Breast epithelium (tissue), 4 donors: ENCODE data around the gene HMGXB3. TPM values are rescaled to one million over a fixed set of nuclear protein-coding genes. Genes with fewer than 3 reads are reported as not detected.

Source experiments
- DNase-seq, 2 donors: peaks; one replicate each; pipeline ENCODE4 v3.0.0-alpha.2; 2019; ENCODE audit warnings: low spot score in 2 of 2
- H3K27ac ChIP-seq, 2 donors: fragments of 200-600 bp; sonication (generic) in 1 of 2; one replicate each; pipeline ENCODE4 v1.5.1; 2016 to 2019; ENCODE audit warnings: mild to moderate bottlenecking in 1 of 2
- H3K27me3 ChIP-seq, 2 donors: fragments of 200-600 bp; sonication (generic) in 1 of 2; one replicate each; pipeline versions ENCODE4 v1.5.1 to v1.6.0; 2017 to 2019; ENCODE audit warnings: control low read depth in 1 of 2, mild to moderate bottlenecking in 1 of 2
- H3K36me3 ChIP-seq: fragments of 200-600 bp; one replicate; pipeline ENCODE4 v1.5.1; 2019
- H3K4me1 ChIP-seq, 2 donors: fragments of 200-600 bp; sonication (generic); one replicate each; pipeline ENCODE4 v1.5.1; 2016 to 2019; ENCODE audit warnings: control low read depth in 1 of 2
- H3K4me3 ChIP-seq, 3 donors: fragments of 200-600 bp; sonication (generic); 1 replicate in 2 of 3; 2 replicates in 1 of 3; pipeline ENCODE4 v1.5.1; 2016 to 2019; ENCODE audit warnings: mild to moderate bottlenecking in 3 of 3, moderate library complexity in 2 of 3
- H3K9me3 ChIP-seq, 2 donors: fragments of 200-600 bp; sonication (generic) in 1 of 2; one replicate each; pipeline ENCODE4 v1.5.1; 2016 to 2019; ENCODE audit warnings: control low read depth in 1 of 2
- CTCF ChIP-seq, 3 donors: fragments of 450-650 bp; IDR thresholded peaks; one replicate each; pipeline ENCODE4 v1.5.1; 2016 to 2017; ENCODE audit warnings: antibody characterized with exemption in 3 of 3, mild to moderate bottlenecking in 3 of 3, moderate library complexity in 3 of 3
- POLR2A ChIP-seq: fragments of 450-650 bp; IDR thresholded peaks from one replicate; pipeline ENCODE4 v1.6.1; 2016; ENCODE audit warnings: antibody characterized with exemption, mild to moderate bottlenecking, moderate library complexity
- POLR2AphosphoS5 ChIP-seq, 3 donors: sonication (generic); formaldehyde crosslinking; IDR thresholded peaks; one replicate each; pipeline ENCODE4 v1.6.1; 2017; ENCODE audit warnings: antibody characterized with exemption in 3 of 3
- intact Hi-C: fragments of 100-400 bp; cut with DNase I; formaldehyde crosslinking; loops from one replicate; pipeline ENCODE4 v1.15.1; 2023; ENCODE audit warnings: low total_unique reads
- total RNA-seq, 3 donors: library from RNA; depleted of rRNA; stranded (reverse); fragments of >200 nt; gene quantifications; one replicate each; pipeline ENCODE4 v1.1.0, GENCODE V29; 2016

Gene HMGXB3
- total RNA-seq, 3 donors from 2014 or later: 35.2 to 80.9 (median 57.7) TPM

GRCh38 chr5:150015415-150015814 is 14.9 kb downstream of the HMGXB3 start:
- Histone ChIP-seq H3K4me1 (no peaks in the 10 kb centered on the region), H3K27ac (no peak overlapping the region), H3K27me3 (no peaks in the 10 kb centered on the region), H3K36me3 (peaks cover 3% of the 10 kb centered on the region), H3K9me3 (no peaks in the 10 kb centered on the region), H3K4me3 (no peak overlapping the region)
- TF ChIP-seq POLR2A (no peak), POLR2AphosphoS5 (IDR thresholded peaks at IDR 0.05) (no peak), CTCF (IDR thresholded peaks at IDR 0.05) (no peak)
- DNase-seq: no peak
- intact Hi-C loops: no loop called here

DNA sequence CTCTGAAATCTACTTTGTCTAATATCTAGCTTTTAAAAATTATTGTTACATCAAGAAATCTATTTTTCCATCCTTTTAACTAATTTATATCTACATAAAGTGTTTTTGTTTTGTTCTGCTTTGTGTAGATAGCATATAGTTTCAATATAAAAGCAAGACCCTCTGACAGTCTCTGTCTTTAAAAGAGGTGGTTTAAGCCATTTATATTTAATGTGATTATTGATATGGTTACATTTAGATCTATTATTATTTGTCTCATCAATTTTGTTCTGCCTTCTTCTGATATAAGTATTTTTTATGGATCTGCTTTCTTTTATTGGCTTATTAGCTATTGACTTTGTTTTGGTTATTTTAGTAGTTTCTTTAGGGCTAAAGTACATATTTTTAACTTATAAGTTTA is 16.0 kb downstream of the HMGXB3 start:
- no peak for TF ChIP-seq POLR2AphosphoS5 (IDR thresholded peaks at IDR 0.05)
- no peak for TF ChIP-seq POLR2A
- TF ChIP-seq CTCF (IDR thresholded peaks at IDR 0.05): no peak
- H3K9me3 ChIP-seq: no peaks in the 10 kb centered on the region
- no peaks in the 10 kb centered on the region for H3K27me3 ChIP-seq
- H3K27ac ChIP-seq: no peak overlapping the region
- intact Hi-C loops: no loop called here
- no peaks in the 10 kb centered on the region for H3K4me1 ChIP-seq
- no peak overlapping the region for H3K4me3 ChIP-seq
- peaks cover 3% of the 10 kb centered on the region for H3K36me3 ChIP-seq
- no peak for DNase-seq

DNA sequence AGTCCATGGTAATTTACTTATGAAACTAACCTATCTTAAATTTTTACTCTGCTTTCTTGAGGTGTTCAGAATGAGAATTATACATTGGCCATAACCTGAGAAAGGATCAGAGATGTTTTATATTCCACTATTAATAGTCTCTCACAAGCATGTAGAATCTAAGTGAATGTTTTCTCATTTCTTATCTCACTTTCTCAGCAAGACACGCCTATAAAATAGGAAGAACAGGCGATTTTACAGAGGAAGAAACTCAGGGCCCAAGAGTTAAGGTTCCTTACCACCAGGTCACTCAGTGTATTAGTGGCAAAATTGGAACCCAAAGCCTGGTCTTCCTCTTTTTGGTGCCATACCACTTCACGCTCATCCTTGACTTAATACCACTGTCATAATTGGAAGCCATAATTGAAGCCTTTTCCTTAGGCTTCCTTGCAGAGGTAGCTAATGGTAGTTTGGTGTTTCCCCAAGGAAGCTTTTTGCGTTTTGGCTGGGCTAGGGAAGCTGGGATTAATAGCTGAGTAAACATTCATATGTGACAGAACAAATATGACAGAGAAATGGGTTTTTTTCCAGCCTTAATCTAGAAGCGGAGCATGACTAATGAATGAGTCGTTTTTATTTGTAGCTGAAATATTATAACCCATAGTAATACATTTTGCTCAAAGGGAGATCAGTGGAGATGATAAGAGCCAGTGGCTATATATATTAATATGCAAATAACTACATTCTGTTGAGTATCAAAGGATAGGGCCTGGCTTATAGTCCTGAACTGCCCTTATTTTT is 16.9 kb downstream of the HMGXB3 start:
- intact Hi-C loops: no loop called here
- H3K36me3 ChIP-seq: peaks cover 3% of the 10 kb centered on the region
- H3K4me3 ChIP-seq: no peak overlapping the region
- no peaks in the 10 kb centered on the region for H3K27me3 ChIP-seq
- no peak for DNase-seq
- H3K9me3 ChIP-seq: no peaks in the 10 kb centered on the region
- TF ChIP-seq CTCF (IDR thresholded peaks at IDR 0.05) (no peak), POLR2A (no peak), POLR2AphosphoS5 (IDR thresholded peaks at IDR 0.05) (no peak)
- H3K4me1 ChIP-seq: no peaks in the 10 kb centered on the region
- peak overlapping the region in 1 of 2 donors; percentile 45 for H3K27ac ChIP-seq

DNA sequence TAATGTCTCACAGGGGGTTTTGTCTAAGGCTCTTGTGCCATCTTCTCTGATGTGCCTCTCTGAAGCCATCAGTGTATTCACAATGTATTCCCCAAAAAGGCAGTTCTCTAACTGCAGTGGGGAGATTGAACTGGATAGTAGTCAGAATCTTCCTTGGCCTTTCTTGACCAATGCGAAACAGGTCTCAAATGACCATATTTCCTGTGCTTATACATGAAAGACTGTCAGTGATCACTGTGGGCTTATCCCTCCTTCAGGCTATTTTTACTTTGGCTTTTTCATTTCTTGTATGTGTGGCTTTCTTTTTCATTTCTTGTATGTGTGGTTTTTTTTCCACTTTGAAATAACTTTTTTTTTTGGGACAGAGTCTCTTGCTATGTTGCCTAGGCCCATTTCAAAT is 19.7 kb downstream of the HMGXB3 start:
- no peak for DNase-seq
- Histone ChIP-seq H3K36me3 (peaks cover under 1% of the 10 kb centered on the region), H3K27me3 (no peaks in the 10 kb centered on the region), H3K4me1 (peaks cover 0 to 9% of the 10 kb centered on the region in 2 donors), H3K27ac (peak overlapping the region; percentile 56 to 71), H3K4me3 (no peak overlapping the region), H3K9me3 (no peaks in the 10 kb centered on the region)
- TF ChIP-seq CTCF (IDR thresholded peaks at IDR 0.05): no peak
- no peak for TF ChIP-seq POLR2AphosphoS5 (IDR thresholded peaks at IDR 0.05)
- no peak for TF ChIP-seq POLR2A
- intact Hi-C loops: no loop called here

- Histone ChIP-seq H3K9me3 (no peaks in the 10 kb centered on the region), H3K36me3 (peaks cover 6% of the 10 kb centered on the region), H3K27me3 (no peaks in the 10 kb centered on the region), H3K4me1 (peaks cover 0 to 9% of the 10 kb centered on the region in 2 donors), H3K4me3 (peak overlapping the region in 2 of 3 donors; percentile 18 to 21), H3K27ac (peak overlapping the region; percentile 71 to 77)
- DNase-seq: peak in 1 of 2 donors; percentile 82
- intact Hi-C loops: no loop called here
- no peak for TF ChIP-seq POLR2AphosphoS5 (IDR thresholded peaks at IDR 0.05)
- no peak for TF ChIP-seq POLR2A
- no peak for TF ChIP-seq CTCF (IDR thresholded peaks at IDR 0.05)
These were observed 21.1 kb downstream of the HMGXB3 start for GRCh38 chr5:150021491-150022157.
